Fibroblast of the aortic adventitia (primary cell): ENCODE data around the gene SLC6A6. TPM values are rescaled to one million over a fixed set of nuclear protein-coding genes. Genes with fewer than 3 reads are reported as not detected.

ENCODE experiments used
- DNase-seq: peaks from one replicate; pipeline ENCODE4 v3.0.0-alpha.2; 2010; ENCODE audit warnings: low read depth
- H3K4me3 ChIP-seq: 2 replicates; pipeline ENCODE4 v1.5.1; 2011; ENCODE audit warnings: low read depth, mild to moderate bottlenecking, control low read depth, low read length, moderate library complexity
- total RNA-seq: library from RNA; depleted of rRNA; stranded (reverse); fragments of >200 nt; gene quantifications from 2 replicates; pipeline ENCODE4 v1.2.3, GENCODE V29; 2012; ENCODE audit warnings: low replicate concordance
- TF ChIP-seq, protein P1 (sequence below): IDR thresholded peaks from 2 replicates; pipeline ENCODE4 v1.5.1; 2011; ENCODE audit warnings: mild to moderate bottlenecking, low read length, control low read depth, inconsistent platforms; ENCODE audit not compliant: insufficient read depth

Gene SLC6A6
- total RNA-seq, 1 donor: 31.4 TPM

DNA sequence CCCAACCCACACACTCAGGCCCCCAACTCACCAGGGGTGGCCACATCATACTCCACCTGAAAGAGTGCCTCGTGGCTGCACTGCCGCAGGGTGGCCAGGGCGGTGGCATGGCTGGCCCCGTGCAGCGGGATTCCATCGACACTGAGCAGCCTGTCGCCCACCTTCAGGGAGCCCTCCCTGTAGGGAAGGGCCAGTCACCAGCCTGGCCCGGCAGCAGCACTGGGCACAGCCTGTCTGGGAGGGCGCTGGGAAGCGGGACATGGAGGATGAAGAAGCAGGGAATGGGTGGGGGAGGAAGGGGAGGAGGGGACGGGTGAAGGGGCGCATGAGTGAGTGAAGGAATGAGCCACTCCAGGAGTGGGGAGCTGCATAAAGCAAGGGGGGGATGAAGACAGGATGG lies 119.2 kb downstream of the SLC6A6 start:
- no peak for DNase-seq
- TF ChIP-seq, protein P1, sequence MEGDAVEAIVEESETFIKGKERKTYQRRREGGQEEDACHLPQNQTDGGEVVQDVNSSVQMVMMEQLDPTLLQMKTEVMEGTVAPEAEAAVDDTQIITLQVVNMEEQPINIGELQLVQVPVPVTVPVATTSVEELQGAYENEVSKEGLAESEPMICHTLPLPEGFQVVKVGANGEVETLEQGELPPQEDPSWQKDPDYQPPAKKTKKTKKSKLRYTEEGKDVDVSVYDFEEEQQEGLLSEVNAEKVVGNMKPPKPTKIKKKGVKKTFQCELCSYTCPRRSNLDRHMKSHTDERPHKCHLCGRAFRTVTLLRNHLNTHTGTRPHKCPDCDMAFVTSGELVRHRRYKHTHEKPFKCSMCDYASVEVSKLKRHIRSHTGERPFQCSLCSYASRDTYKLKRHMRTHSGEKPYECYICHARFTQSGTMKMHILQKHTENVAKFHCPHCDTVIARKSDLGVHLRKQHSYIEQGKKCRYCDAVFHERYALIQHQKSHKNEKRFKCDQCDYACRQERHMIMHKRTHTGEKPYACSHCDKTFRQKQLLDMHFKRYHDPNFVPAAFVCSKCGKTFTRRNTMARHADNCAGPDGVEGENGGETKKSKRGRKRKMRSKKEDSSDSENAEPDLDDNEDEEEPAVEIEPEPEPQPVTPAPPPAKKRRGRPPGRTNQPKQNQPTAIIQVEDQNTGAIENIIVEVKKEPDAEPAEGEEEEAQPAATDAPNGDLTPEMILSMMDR: no peak

DNA sequence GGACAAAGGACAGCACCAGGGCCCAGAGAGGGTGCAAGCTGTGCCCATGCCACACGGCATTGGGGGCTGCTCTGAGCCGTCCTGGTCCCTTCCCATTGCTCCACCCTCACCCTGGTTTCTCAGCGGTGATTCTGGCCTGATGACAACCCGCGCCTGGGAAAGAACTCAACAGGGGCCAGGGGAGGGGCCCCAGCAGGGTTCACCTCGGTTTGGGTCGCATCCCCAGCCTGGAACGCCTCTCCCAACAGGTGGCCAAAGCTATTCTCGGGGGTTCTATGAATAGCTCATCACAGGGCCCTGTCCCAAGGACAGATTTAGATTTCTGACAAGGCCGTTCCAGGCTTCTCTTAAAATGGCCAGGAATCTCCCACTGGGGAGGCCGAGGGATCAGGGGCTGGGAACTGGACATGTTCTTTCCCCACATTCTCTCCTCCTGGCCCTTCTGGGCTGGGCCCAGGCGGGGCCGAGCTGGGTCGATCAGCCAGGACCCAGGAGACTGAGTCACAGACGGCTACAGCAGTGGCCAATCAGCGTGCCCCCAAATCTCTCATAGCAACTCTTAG lies 119.8 kb downstream of the SLC6A6 start:
- no peak for DNase-seq
- H3K4me3 ChIP-seq: no peak overlapping the region
- TF ChIP-seq, protein P1: no peak

More for the DNA sequence above, 119.2 kb downstream of the SLC6A6 start:
- no peak overlapping the region for H3K4me3 ChIP-seq

DNA sequence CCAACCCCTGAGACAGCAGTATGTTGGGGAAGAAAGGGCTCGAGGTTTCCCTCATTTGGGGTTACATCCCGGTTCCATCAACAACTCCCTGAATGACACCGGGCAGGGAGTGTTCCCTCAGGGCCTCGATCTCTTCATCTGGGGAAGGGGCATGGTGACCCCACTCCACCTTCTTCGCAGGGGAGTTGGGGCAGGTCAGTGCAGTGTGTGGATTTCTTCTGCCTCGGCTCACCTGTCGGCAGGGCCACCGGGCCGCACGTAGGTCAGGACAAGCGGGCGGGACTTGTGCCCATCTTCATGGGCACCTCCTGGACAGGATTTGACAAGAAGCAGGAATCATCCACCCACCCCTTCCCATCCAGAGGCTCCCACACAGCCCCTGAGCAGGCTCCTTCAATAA lies 120.4 kb downstream of the SLC6A6 start:
- TF ChIP-seq, protein P1: no peak
- H3K4me3 ChIP-seq: no peak overlapping the region
- DNase-seq: no peak

DNA sequence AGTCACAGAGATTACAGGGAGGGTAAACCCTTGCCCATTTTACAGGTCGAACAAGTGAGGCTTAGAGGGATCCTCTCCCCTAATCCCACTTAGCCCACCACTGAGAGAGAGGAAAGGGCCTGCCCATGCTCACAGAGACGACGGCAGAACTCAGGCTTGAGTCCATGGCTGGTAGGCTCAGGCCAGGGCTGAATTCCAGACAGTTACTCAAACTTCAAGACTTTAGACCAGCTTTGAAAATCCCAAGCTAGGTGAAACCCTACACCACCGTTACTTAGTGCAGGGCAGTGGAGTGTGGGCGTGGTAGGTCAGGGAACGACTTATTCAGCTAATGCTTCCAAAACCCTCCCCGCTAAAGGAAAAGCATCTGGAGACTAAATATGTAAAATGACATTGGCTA lies 121.4 kb downstream of the SLC6A6 start:
- H3K4me3 ChIP-seq: no peak overlapping the region
- TF ChIP-seq, protein P1: no peak
- DNase-seq: peak; percentile 9

DNA sequence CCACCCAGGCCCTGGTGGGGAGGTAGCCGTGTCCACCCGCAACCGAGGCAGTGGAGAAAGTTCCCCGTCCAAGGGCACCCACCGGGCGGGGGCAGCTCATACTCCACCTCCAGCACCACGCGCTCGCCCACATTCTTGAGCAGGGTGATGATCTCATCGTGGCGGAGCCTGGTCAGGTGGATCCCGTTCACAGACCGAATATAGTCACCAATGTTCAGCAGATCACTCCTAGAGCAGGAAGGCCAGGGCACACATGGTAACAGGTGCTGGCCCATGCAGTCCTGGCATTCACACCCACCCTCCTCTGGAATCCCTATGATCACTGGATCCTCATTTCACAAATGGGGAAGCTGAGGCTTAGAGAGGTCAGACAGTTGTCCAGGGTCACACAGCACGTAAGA lies 121.9 kb downstream of the SLC6A6 start:
- TF ChIP-seq, protein P1: no peak
- no peak for DNase-seq
- no peak overlapping the region for H3K4me3 ChIP-seq

DNA sequence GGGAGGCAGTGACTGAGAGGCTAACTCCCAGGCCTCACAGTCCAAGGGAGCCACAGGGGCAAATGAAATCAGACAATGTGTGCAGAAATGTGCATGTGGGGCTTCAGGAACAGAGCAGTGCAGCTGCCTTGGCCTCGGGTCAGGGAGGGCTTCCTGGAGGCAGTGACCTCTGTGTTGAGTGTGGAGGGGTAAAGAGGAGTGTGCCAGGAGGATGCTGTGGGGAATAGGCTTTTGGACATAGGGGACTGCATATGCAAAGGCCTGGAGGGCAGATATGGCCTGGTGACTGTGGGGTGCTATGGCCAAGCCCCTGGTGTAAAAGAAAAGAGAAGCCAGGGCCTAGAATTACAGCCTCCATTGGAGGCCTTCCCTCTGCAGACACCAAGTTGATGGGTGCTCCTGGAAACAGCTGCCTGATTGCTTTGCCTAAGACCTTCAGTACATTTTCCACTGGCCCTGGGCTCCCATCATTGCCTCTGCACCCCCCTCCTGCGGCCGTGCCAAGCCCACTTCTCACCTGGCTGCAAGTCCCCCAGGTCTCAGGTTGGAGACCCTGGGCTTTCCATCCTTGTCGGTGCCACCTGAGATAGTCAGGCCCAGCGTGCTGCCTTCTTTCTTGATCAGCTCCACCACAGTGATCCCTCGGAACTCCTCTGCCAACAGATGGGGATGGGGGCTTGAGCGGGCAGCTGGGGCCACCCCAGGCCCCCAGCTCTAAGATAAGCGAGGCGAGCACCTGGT lies 122.7 kb downstream of the SLC6A6 start:
- TF ChIP-seq, protein P1: no peak
- H3K4me3 ChIP-seq: no peak overlapping the region
- no peak for DNase-seq
